ENCODE results near the gene CDK14.
"Not testable (repeated sequence)": the region's sequence is repeated elsewhere in the genome, so short reads cannot be mapped to it uniquely, and the experiment has no call there.

The CDK14 gene

GRCh38 chr7:90903841-90904240 lies 307.7 kb downstream of the CDK14 start:
- Histone ChIP-seq H3K4me3 (ENCODE audit: low read length) (no peak overlapping the region), H3K36me3 (ENCODE audit: control insufficient read depth, insufficient read depth, low read length) (no peaks in the 10 kb centered on the region), H3K4me1 (ENCODE audit: control insufficient read depth, insufficient read depth, low read length) (peaks cover 3% of the 10 kb centered on the region; the same call in 1 of the 2 replicates), H3K9me3 (ENCODE audit: control insufficient read depth, insufficient read depth, low read length) (no peaks in the 10 kb centered on the region), H3K27ac (ENCODE audit: low read length) (no peak overlapping the region), H3K27me3 (ENCODE audit: control insufficient read depth, insufficient read depth, low read length) (no peaks in the 10 kb centered on the region)
- WGBS (ENCODE audit: insufficient coverage, insufficient read length) = no CpG with 5 or more reads among the region's 3 CpGs
- DNase-seq (ENCODE audit: low read depth, low spot score) = no peak

GRCh38 chr7:90910136-90910535 lies 314.0 kb downstream of the CDK14 start:
- H3K27me3 ChIP-seq (ENCODE audit: control insufficient read depth, insufficient read depth, low read length) = no peaks in the 10 kb centered on the region
- no peak overlapping the region for H3K27ac ChIP-seq (ENCODE audit: low read length)
- H3K36me3 ChIP-seq (ENCODE audit: control insufficient read depth, insufficient read depth, low read length) = no peaks in the 10 kb centered on the region
- no peaks in the 10 kb centered on the region for H3K4me1 ChIP-seq (ENCODE audit: control insufficient read depth, insufficient read depth, low read length)
- no peak overlapping the region for H3K4me3 ChIP-seq (ENCODE audit: low read length)
- no peak for DNase-seq (ENCODE audit: low read depth, low spot score)
- WGBS (ENCODE audit: insufficient coverage, insufficient read length) = 100% methylated on average over 2 of the region's 4 CpGs
- H3K9me3 ChIP-seq (ENCODE audit: control insufficient read depth, insufficient read depth, low read length) = no peaks in the 10 kb centered on the region

- no peaks in the 10 kb centered on the region for H3K27me3 ChIP-seq (ENCODE audit: control insufficient read depth, insufficient read depth, low read length)
- H3K9me3 ChIP-seq (ENCODE audit: control insufficient read depth, insufficient read depth, low read length) = no peaks in the 10 kb centered on the region
- H3K27ac ChIP-seq (ENCODE audit: low read length) = no peak overlapping the region
- no peak for DNase-seq (ENCODE audit: low read depth, low spot score)
- WGBS (ENCODE audit: insufficient coverage, insufficient read length) = no CpG with 5 or more reads among the region's 4 CpGs
- no peaks in the 10 kb centered on the region for H3K4me1 ChIP-seq (ENCODE audit: control insufficient read depth, insufficient read depth, low read length)
- H3K4me3 ChIP-seq (ENCODE audit: low read length) = no peak overlapping the region
- H3K36me3 ChIP-seq (ENCODE audit: control insufficient read depth, insufficient read depth, low read length) = no peaks in the 10 kb centered on the region
Measured at GRCh38 chr7:90916319-90916718, 320.2 kb downstream of the CDK14 start.

GRCh38 chr7:90917539-90917938 lies 321.4 kb downstream of the CDK14 start:
- Histone ChIP-seq H3K36me3 (ENCODE audit: control insufficient read depth, insufficient read depth, low read length) (no peaks in the 10 kb centered on the region), H3K9me3 (ENCODE audit: control insufficient read depth, insufficient read depth, low read length) (no peaks in the 10 kb centered on the region), H3K27me3 (ENCODE audit: control insufficient read depth, insufficient read depth, low read length) (no peaks in the 10 kb centered on the region), H3K4me3 (ENCODE audit: low read length) (no peak overlapping the region), H3K27ac (ENCODE audit: low read length) (no peak overlapping the region), H3K4me1 (ENCODE audit: control insufficient read depth, insufficient read depth, low read length) (no peaks in the 10 kb centered on the region)
- no peak for DNase-seq (ENCODE audit: low read depth, low spot score)
- no CpG with 5 or more reads among the region's 4 CpGs for WGBS (ENCODE audit: insufficient coverage, insufficient read length)

- H3K27ac ChIP-seq (ENCODE audit: low read length) = no peak overlapping the region
- no peak overlapping the region for H3K4me3 ChIP-seq (ENCODE audit: low read length)
- no CpG with 5 or more reads among the region's 3 CpGs for WGBS (ENCODE audit: insufficient coverage, insufficient read length)
- no peaks in the 10 kb centered on the region for H3K27me3 ChIP-seq (ENCODE audit: control insufficient read depth, insufficient read depth, low read length)
- H3K4me1 ChIP-seq (ENCODE audit: control insufficient read depth, insufficient read depth, low read length) = no peaks in the 10 kb centered on the region
- no peaks in the 10 kb centered on the region for H3K36me3 ChIP-seq (ENCODE audit: control insufficient read depth, insufficient read depth, low read length)
- H3K9me3 ChIP-seq (ENCODE audit: control insufficient read depth, insufficient read depth, low read length) = no peaks in the 10 kb centered on the region
- no peak for DNase-seq (ENCODE audit: low read depth, low spot score)
Measured at GRCh38 chr7:90918303-90918702, 322.2 kb downstream of the CDK14 start.

GRCh38 chr7:90919816-90920215 lies 323.7 kb downstream of the CDK14 start:
- H3K27ac ChIP-seq (ENCODE audit: low read length) = no peak overlapping the region
- no peaks in the 10 kb centered on the region for H3K9me3 ChIP-seq (ENCODE audit: control insufficient read depth, insufficient read depth, low read length)
- H3K36me3 ChIP-seq (ENCODE audit: control insufficient read depth, insufficient read depth, low read length) = no peaks in the 10 kb centered on the region
- H3K4me3 ChIP-seq (ENCODE audit: low read length) = no peak overlapping the region
- H3K4me1 ChIP-seq (ENCODE audit: control insufficient read depth, insufficient read depth, low read length) = no peaks in the 10 kb centered on the region
- no peak for DNase-seq (ENCODE audit: low read depth, low spot score)
- H3K27me3 ChIP-seq (ENCODE audit: control insufficient read depth, insufficient read depth, low read length) = no peaks in the 10 kb centered on the region
- WGBS (ENCODE audit: insufficient coverage, insufficient read length) = no CpG with 5 or more reads among the region's 2 CpGs

GRCh38 chr7:90920336-90920735 lies 324.2 kb downstream of the CDK14 start:
- DNase-seq (ENCODE audit: low read depth, low spot score) = no peak
- Histone ChIP-seq H3K4me1 (ENCODE audit: control insufficient read depth, insufficient read depth, low read length) (no peaks in the 10 kb centered on the region), H3K9me3 (ENCODE audit: control insufficient read depth, insufficient read depth, low read length) (no peaks in the 10 kb centered on the region), H3K27ac (ENCODE audit: low read length) (no peak overlapping the region), H3K36me3 (ENCODE audit: control insufficient read depth, insufficient read depth, low read length) (no peaks in the 10 kb centered on the region), H3K27me3 (ENCODE audit: control insufficient read depth, insufficient read depth, low read length) (no peaks in the 10 kb centered on the region), H3K4me3 (ENCODE audit: low read length) (no peak overlapping the region)
- no CpG with 5 or more reads among the region's 1 CpG for WGBS (ENCODE audit: insufficient coverage, insufficient read length)

GRCh38 chr7:90923541-90923997 lies 327.4 kb downstream of the CDK14 start:
- Histone ChIP-seq H3K4me3 (ENCODE audit: low read length) (no peak overlapping the region), H3K9me3 (ENCODE audit: control insufficient read depth, insufficient read depth, low read length) (no peaks in the 10 kb centered on the region)
- WGBS (ENCODE audit: insufficient coverage, insufficient read length) = no CpG with 5 or more reads among the region's 2 CpGs

GRCh38 chr7:90928700-90929424 lies 332.7 kb downstream of the CDK14 start:
- WGBS (ENCODE audit: insufficient coverage, insufficient read length) = no CpG with 5 or more reads among the region's 13 CpGs
- not testable (repeated sequence) for H3K27ac ChIP-seq (ENCODE audit: low read length)

More at GRCh38 chr7:90923541-90923997, 327.4 kb downstream of the CDK14 start:
- H3K4me1 ChIP-seq (ENCODE audit: control insufficient read depth, insufficient read depth, low read length) = no peaks in the 10 kb centered on the region
- no peak for DNase-seq (ENCODE audit: low read depth, low spot score)
- no peak overlapping the region for H3K27ac ChIP-seq (ENCODE audit: low read length)
- H3K36me3 ChIP-seq (ENCODE audit: control insufficient read depth, insufficient read depth, low read length) = no peaks in the 10 kb centered on the region
- H3K27me3 ChIP-seq (ENCODE audit: control insufficient read depth, insufficient read depth, low read length) = no peaks in the 10 kb centered on the region

GRCh38 chr7:90931986-90932916 lies 336.1 kb downstream of the CDK14 start:
- H3K36me3 ChIP-seq (ENCODE audit: control insufficient read depth, insufficient read depth, low read length) = no peaks in the 10 kb centered on the region
- H3K27me3 ChIP-seq (ENCODE audit: control insufficient read depth, insufficient read depth, low read length) = no peaks in the 10 kb centered on the region
- no peak for DNase-seq (ENCODE audit: low read depth, low spot score)
- H3K9me3 ChIP-seq (ENCODE audit: control insufficient read depth, insufficient read depth, low read length) = no peaks in the 10 kb centered on the region
- no peak overlapping the region for H3K27ac ChIP-seq (ENCODE audit: low read length)
- H3K4me3 ChIP-seq (ENCODE audit: low read length) = no peak overlapping the region
- WGBS (ENCODE audit: insufficient coverage, insufficient read length) = no CpG with 5 or more reads among the region's 6 CpGs
- no peaks in the 10 kb centered on the region for H3K4me1 ChIP-seq (ENCODE audit: control insufficient read depth, insufficient read depth, low read length)

More at GRCh38 chr7:90928700-90929424, 332.7 kb downstream of the CDK14 start:
- H3K4me3 ChIP-seq (ENCODE audit: low read length); H3K27me3 ChIP-seq (ENCODE audit: control insufficient read depth, insufficient read depth, low read length); H3K36me3 ChIP-seq (ENCODE audit: control insufficient read depth, insufficient read depth, low read length); DNase-seq (ENCODE audit: low read depth, low spot score); H3K9me3 ChIP-seq (ENCODE audit: control insufficient read depth, insufficient read depth, low read length); H3K4me1 ChIP-seq (ENCODE audit: control insufficient read depth, insufficient read depth, low read length): not testable (repeated sequence)

Data from iPS DF 6.9 (cell line).